GM18507 (cell line): ENCODE measurements around the gene IQCK.
"Not testable (repeated sequence)": the region's sequence is repeated elsewhere in the genome, so short reads cannot be mapped to it uniquely, and the experiment has no call there.

Experiments
- DNase-seq: peaks from one replicate; pipeline ENCODE4 v3.0.0; 2011; ENCODE audit warnings: low read depth; ENCODE audit not compliant: insufficient read length; ENCODE audit errors: extremely low spot score
- FAIRE-seq: peaks from 2 replicates; lab custom pipeline; 2011; peaks lifted over from hg19 to GRCh38; lab: Jason Lieb, UNC

Gene IQCK

DNA sequence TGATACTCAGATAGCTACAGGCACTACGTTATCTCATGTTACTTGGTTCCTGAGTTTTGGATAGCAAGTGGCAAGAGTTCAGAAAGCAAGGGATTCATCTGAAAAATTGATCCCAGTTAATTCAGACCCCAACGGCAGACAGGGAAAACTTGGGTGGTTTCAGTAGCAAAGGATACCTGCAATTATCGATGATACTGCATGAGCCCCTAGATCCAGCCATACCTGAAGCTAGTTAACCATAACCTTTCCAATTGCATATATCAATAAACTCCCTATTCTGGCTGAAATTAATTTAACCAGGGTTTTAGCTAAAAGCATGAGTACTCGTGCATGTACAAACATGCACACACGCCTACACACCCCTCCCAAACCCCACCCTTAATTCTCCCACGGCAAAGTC, 4.4 kb upstream of the IQCK start:
- DNase-seq (no peak), FAIRE-seq (no peak)

DNA sequence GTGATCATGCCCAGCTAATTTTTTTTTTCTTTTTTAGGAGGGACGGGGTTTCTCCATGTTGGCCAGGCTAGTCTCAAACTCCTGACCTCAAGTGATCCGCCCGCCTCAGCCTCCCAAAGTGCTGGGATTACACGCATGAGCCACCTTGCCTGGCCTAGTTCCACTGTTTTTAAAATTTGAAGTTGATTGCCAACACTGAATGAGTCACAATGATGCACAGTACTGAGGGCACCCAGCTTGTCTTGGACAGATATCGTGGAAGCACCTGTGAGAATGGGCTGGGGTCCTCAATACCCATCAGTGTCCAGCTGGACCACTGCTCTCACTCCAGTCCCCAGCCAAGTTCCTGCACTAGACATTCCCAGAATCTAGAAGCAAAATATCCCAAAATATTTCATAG, 2.5 kb upstream of the IQCK start:
- DNase-seq (no peak), FAIRE-seq (no peak)

DNA sequence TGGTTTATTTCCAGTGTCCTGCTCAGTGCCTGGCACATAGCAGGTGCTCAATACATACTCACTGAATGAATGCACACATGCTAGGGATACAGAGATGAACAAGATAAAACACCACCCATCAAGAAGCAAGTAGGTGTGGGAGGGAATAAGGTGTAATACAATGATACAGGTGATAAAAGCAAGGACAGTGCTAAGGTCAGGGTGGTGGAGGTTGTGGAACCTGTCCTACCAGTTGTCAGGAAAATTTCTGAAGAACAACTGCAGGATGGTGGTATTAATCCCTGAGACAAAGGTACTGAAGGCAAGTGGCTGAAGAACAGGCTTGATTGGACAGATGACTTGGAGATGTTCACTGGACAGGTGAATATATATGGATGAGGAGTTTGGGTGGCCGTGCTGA, 1.9 kb upstream of the IQCK start:
- no peak for FAIRE-seq
- DNase-seq, result no peak

GRCh38 chr16:19716728-19717127, 1.3 kb upstream of the IQCK start:
- not testable (repeated sequence) for DNase-seq, FAIRE-seq

DNA sequence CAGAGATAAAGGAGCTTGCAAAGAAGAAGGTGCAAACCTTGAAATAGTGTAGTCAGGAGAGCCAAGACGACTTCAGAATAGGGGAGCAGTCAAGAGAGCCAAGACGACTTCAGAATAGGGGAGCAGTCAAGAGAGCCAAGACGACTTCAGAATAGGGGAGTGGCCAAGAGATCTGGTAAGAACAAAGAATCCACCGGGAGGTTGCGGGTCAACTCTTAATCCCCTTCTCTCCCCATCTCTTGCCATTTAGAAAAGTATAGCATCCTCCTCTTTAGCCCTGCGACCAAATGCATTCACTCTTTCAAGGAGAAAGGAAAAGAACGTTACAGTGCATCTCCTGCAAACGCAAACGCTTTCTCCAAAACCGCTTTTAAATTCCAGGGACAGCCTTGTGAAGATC, 757 bp upstream of the IQCK start:
- FAIRE-seq (no peak), DNase-seq (no peak)

DNA sequence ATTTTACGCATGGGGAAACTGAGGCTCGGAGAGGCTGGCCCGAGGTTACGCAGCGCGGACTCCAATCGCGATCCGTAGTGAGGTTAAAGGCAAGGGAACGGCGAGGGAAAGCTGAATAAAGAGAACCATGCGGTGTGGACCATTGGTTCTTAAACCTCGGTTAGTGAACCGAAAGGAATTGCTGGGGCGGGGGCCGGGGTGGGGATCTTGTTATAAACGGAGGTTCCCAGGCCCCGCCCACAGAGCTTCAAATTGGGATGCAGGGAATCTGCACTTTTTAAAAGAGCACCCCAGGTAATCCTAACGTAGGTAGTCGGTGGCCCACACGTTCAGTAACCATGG, 524 bp downstream of the IQCK start:
- DNase-seq (no peak), FAIRE-seq (no peak)

DNA sequence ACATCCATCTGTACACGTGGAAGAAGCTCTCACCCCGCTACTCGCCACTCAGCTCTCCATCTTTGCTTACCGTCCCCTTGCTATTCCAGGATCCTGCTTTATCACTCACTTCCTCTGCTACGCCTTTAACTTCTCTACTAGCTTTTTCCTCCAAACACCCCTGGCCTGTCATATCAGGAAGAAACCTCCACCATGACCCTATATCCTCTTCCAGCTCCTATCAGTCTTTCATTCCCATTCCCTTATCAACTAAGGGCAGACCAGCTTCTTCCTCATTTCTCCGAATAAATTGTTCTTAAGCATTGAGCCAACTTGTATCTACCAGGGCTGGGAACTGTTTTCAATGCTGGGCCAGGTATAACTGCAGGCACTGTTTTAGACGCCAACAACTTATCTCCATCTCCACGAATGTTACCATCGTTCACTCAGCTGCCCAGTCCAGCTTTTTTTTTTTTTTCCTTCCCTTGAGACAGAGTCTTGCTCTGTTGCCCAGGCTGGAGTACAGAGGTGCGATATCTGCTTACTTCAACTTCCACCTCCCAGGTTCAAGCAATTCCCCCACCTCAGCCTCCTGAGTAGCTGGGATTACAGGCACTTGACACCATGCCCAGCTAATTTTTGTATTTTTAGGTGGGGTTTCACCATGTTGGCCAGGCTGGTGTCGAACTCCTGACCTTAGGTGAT, 4.3 kb downstream of the IQCK start:
- DNase-seq, result no peak
- no peak for FAIRE-seq

DNA sequence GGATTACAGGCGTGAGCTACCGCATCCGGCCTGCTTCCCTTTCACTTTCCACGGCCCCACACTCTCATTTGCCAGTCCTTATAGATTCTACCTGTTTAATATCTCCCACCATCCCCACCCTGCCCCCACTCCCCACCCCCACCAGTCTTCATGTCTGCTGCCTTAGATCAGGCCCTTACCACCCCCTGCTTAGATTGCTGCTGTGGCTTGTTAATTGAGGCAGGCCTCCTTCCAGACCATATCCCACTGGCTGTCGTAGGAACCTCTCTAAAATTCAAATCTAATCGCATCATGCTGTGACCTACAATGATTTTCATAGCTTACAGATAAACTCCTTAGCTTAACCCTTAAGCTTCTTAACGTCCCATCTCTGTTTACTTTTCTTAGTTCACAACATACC, 4.9 kb downstream of the IQCK start:
- FAIRE-seq (no peak), DNase-seq (no peak)

DNA sequence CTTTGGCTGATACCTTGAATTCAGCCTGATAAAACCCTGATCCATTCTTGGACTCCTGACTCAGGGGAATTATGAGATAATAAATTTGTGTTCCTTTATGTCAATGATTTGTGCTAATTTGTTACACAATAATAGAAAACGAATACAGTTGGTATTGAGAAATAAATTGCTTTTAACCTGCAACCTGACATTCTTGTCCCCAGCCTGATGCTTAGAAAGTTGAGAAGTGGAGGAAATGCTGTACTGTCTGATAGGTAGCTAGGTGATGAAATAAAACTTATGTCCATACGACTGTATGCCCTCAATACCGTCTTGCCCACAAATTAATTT, 10.5 kb downstream of the IQCK start:
- FAIRE-seq (no peak), DNase-seq (no peak)

DNA sequence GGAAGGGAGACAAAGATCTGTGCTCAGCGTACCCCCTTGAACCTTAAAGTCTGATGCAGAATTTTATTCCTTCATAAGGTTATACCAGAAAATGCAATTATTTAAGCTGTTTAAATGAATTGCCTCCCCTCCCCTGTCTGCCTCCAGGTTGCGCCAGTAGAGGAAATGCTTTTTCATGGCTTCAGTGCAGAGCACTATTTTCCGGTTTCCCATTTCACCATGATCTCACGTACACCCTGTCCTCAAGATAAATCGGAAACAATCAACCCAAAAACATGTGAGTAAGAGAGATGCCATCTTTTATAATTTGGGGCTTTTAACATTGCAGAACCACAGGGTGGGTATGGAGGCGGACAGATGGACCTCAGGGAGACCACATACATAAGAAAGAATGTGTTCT, 15.5 kb downstream of the IQCK start:
- DNase-seq (no peak), FAIRE-seq (no peak)

DNA sequence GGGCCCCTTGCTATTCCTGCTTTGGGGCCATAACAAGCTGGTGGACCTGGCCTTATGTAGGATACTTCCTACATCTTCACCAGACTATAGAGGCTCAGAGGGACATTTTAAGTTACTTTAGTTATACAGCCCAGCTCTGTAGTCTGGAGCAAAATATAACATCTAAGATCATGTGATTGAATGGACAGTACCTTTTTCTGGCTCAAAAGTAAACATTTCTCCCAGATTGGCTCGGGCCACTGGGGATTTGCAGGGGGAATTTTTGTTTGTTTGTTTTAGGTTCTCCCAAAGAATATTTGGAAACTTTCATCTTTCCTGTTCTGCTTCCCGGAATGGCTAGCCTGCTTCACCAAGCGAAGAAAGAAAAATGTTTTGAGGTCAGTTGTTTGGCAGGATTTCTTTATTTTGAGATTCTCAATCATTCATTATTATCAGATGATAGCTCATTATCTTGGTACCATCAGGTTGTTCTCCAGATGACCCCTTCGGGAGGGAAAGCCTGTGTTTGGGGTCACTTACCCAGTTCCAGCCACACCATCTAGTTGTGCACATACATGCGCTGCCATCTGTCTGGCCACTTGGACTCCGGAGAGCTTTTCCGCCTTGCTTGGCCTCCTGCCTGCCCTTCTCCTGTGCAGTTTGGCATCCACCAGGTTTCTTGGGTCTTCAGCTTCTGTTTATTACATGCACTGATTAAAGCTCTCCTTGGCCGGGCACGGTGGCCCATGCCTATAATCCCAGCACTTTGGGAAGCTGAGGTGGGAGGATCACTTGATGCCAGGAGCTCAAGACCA, 17.2 kb downstream of the IQCK start:
- DNase-seq (no peak), FAIRE-seq (no peak)

DNA sequence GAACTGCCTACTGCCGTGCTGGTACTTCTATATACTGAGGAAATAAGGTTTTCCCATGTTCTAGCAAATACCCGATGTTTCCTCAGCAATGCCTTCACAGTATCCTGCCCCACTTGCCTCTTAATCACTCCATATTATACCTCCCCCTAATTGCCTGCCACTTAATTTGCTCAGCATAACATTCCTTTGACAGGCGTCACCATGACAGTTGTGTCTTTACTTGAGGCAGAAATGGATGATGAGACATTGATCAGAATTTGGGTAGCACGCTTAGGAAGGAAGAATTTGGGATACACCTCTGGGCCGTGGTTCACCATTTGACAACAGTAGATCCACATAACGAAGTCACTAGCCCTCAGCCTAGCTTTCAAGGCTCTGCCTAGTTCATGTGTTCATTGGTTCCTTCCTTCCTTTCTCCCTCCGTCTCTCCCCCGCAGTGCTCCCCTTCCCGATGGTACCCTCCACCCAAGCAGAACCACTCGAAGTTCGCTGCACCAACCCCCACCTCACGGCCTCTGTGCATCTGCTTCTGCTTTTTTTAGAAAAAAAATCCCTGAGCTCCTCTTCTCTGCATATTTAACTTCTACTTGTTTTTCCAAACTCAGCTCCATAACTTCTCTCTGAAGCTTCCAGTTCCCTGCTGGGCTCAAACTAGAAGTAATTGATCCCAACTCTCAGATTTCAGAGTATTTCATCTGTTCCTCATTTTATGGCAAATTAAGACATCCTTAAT, 19.4 kb downstream of the IQCK start:
- no peak for DNase-seq
- FAIRE-seq, result no peak

- no peak for FAIRE-seq
- DNase-seq, result no peak
Observed at GRCh38 chr16:19741354-19741753, 23.3 kb downstream of the IQCK start.

DNA sequence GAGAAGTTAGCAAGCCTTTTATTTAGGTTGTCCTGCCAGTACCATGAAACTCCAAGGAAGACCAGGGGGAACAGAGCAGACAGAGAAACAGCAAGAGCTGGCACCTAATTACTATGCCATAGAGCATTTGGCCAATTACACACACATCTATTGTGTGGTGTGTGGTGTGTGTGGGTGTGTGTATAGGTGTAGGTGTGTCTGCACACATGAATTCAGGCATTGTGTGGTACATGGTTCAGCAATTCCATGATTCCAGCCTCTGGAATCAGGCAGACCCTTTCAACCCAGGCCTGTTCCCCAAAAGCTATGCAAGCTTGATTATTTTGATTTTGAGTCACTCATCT, 25.7 kb downstream of the IQCK start:
- DNase-seq, result no peak
- FAIRE-seq, result no peak

GRCh38 chr16:19744670-19745069, 26.6 kb downstream of the IQCK start:
- no peak for DNase-seq
- no peak for FAIRE-seq

- DNase-seq (no peak), FAIRE-seq (no peak)
Observed at GRCh38 chr16:19745286-19746010, 27.4 kb downstream of the IQCK start.

GRCh38 chr16:19746561-19746960, 28.5 kb downstream of the IQCK start:
- FAIRE-seq (no peak), DNase-seq (no peak)

GRCh38 chr16:19748389-19749168, 30.5 kb downstream of the IQCK start:
- DNase-seq, result no peak
- FAIRE-seq, result no peak

DNA sequence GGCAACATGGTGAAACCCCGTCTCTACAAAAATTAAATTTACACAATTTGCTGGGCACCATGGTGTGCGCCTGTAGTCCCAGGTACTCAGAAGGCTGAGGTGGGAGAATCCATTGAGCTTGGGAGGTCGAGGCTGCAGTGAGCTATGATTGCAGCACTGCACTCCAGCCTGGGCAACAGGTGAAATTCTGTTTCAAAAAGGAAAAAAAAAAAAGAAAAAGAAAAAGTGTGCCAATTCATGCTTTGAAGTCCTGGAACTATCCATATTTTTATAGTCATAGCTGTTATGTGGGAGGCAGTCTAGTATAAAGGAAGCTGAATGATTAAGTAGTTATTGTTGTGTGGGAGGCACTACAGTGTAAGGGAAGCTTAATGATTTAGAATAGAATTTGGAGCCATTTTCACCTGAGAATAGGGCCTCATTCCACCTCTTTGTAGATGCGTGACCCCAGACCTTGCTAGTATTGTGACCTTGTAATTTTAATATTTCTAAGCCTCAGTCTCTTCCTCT, 31.6 kb downstream of the IQCK start:
- DNase-seq (no peak), FAIRE-seq (no peak)
